GM13977 (cell line): ENCODE results near the gene ZSCAN20.
A peak's percentile ranks its signal among the peaks of the same experiment; 100 is the strongest.

ENCODE experiments used
- DNase-seq: peaks from one replicate; pipeline ENCODE4 v3.0.0; 2012; ENCODE audit warnings: low spot score
- in situ Hi-C: fragments of 300-500 bp; cut with MboI; formaldehyde crosslinking; loops from one replicate; pipeline ENCODE4 v1.12.0; 2022; ENCODE audit warnings: low sequenced_read_pairs, low pct_unique_long_range_greater_than_20kb, mixed read lengths, inconsistent platforms; ENCODE audit not compliant: unreplicated experiment
- TF ChIP-seq, protein P1 (sequence below): IDR thresholded peaks from 2 replicates; pipeline ENCODE4 v1.5.1; 2012; ENCODE audit warnings: mild to moderate bottlenecking, control low read depth; ENCODE audit not compliant: insufficient read depth; ENCODE audit errors: extremely low read depth, missing control alignments

Gene ZSCAN20

DNA sequence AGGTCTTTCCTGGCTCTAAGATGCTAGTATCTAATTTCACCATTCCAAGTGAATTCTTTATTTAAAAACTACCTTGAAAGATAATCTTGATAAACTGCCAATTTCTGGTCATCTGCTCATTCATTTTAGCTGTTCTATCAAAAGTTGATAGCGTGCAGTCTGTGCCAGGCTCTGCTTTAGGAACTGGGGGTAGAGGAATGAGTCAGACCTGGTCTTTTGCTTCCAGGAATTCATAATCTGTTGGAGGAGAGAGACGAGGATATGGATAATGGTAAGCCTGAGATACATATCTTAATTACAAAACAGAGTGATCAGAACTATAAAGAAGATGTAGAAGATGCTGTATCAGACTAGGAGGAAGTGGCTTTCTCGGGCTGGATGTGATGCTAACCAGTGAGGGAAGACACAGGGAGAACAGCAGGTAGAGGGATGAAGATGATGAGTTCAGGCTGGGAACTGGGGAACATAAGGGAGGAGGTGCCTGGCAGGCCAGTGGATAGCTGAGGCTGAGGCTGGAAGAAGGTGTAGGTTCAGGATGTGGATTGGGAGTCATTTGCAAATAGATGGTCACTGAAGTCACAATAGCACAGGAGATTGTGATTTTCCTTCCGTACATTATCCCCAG lies 29.3 kb upstream of the ZSCAN20 start:
- no peak for DNase-seq
- in situ Hi-C loops, result no loop called here
- TF ChIP-seq, protein P1, sequence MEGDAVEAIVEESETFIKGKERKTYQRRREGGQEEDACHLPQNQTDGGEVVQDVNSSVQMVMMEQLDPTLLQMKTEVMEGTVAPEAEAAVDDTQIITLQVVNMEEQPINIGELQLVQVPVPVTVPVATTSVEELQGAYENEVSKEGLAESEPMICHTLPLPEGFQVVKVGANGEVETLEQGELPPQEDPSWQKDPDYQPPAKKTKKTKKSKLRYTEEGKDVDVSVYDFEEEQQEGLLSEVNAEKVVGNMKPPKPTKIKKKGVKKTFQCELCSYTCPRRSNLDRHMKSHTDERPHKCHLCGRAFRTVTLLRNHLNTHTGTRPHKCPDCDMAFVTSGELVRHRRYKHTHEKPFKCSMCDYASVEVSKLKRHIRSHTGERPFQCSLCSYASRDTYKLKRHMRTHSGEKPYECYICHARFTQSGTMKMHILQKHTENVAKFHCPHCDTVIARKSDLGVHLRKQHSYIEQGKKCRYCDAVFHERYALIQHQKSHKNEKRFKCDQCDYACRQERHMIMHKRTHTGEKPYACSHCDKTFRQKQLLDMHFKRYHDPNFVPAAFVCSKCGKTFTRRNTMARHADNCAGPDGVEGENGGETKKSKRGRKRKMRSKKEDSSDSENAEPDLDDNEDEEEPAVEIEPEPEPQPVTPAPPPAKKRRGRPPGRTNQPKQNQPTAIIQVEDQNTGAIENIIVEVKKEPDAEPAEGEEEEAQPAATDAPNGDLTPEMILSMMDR, result no peak

DNA sequence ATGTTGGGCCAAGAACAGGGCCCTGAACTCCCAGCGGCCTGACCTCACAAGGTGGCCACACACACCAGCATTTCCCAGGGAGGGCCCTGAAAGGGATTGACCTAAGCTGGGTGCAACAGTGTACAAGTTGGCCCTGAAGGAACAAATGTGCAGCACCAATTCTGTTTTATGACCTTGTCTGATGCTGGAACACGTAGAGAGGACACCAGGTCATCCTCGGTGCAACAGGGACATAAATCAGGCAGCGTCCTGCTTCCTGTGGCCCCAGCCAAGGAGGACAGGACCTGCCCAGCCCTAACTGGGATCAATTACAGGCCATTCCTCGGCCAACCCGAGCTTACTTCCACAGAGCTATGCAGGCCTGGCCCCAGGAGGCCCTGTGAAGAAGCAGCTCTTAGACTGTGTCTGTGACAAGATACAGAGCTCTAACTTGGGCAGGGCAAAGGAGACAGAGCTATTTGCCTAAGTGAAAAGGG lies 28.7 kb upstream of the ZSCAN20 start:
- in situ Hi-C loops, result no loop called here
- TF ChIP-seq, protein P1, result no peak
- DNase-seq, result no peak

DNA sequence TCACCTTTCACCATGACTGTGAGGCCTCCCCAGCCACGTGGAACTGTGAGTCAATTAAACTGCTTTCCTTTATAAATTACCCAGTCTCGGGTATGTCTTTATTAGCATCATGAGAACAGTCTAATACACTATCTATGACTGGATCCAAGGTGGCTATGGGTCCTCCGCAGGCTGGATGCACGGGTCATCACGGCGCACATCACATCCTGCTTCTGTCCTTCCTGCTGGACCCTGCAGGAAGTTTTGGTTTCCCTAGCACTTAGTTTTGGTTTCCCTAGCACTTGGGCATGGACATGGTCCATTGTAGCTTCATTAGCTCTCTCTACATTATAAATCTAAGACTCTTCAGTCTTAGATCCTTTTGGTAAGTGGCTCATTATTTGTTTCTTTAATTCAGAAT lies 27.3 kb upstream of the ZSCAN20 start:
- TF ChIP-seq, protein P1, result no peak
- in situ Hi-C loops, result no loop called here
- no peak for DNase-seq

DNA sequence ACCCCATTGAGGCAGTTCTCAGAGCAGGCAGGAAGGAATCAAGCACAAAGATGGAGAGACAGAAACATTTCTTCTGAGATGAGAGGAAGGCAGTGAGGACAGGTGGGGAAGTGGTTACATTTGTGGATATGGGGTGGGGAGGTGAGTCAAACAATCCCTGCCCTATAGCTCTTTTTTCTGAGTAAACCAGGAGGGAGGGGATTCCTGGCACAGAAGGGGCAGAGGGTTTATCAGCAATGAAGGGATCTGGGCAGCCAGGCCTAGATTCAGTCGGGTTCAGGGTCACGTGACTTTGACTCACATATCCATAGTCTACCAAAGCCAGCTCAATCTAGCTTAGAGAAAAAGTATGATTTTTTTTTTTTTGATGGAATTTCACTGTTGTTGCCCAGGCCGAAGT lies 25.9 kb upstream of the ZSCAN20 start:
- no peak for DNase-seq
- in situ Hi-C loops, result no loop called here
- TF ChIP-seq, protein P1, result no peak

DNA sequence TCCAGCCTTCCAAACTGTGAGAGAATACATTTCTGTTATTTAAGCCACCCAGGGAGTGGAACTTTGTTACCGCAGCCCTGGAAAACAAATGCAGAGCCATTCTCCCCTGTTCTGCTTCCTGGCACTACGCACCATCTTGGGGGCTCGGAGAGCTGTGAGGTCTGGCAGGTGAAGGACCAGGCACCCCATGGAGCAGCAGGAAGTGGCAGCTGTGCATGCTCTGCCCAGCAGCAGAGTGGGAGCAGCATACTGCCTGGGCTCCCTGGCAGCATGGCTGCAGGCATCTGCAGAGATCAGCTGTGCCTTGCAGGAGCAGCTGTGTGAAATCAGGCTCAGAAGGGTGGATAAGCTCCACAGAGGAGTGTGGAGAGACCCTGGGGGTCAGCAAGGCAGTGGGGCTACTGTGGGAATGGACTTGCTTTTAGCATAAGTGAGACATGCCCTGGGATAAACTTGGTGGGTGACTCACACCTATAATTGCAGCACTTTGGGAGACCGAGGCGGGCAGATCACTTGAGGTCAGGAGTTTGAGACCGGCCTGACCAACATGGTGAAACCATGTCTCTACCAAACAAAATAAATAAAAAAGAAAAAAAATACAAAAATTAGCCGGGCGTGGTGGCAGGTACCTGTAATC lies 17.7 kb upstream of the ZSCAN20 start:
- in situ Hi-C loops, result no loop called here
- no peak for DNase-seq
- TF ChIP-seq, protein P1, result no peak

DNA sequence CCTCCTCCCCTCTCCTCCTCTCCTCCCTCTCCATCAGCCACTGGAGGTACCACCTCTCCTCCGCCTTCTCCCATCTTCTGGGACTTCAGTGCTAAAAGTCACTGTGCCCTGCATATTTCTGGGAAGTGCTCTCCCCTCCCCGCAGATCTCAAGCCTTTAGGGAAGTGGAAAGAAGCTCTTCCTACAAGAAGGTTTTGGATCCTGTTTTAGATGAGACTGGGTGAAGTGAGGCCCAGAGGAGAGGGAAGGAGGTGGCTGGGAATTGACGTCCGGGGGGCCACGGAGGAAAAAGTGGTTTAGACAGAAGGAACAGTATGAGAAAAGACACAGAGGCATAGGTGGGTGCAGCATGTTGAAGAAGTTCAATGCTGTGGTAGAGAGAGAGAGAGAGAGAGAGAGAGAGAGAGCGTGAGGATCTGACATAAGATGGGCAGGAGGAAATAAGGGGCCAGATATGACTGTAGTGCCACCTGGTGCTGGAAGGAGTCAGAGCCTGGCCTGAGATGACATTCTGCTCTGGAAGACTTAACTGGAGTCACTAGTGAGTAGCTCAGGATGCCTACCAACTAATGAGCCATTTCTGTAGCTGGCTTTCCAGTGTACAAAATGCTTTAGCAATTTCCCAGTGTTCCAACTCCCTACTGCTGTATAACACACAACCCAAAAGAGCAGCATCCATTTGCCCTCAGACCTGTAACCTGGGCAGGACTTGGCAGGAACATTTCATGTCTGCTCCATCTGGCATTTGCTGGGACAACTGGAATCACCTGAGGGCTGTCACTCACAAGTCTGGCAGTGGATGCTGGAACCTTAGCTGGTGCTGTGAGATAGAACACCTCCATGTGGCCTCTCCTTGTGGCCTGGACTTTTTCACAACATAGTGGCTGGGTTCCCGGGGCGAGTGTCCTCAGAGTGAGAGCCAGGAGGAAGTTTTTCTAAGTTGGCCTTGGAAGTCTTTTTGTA lies 16.6 kb upstream of the ZSCAN20 start:
- in situ Hi-C loops, result no loop called here
- peak; percentile 71 for DNase-seq
- TF ChIP-seq, protein P1, result peak; percentile 68
